GM19452 (cell line): ENCODE measurements around the gene GNB1L.

Source experiments
- ATAC-seq: cut with Tn5 transposase; IDR thresholded peaks from one replicate; pipeline ENCODE4 v1.9.1; 2021; ENCODE audit not compliant: unreplicated experiment

GNB1L gene

DNA sequence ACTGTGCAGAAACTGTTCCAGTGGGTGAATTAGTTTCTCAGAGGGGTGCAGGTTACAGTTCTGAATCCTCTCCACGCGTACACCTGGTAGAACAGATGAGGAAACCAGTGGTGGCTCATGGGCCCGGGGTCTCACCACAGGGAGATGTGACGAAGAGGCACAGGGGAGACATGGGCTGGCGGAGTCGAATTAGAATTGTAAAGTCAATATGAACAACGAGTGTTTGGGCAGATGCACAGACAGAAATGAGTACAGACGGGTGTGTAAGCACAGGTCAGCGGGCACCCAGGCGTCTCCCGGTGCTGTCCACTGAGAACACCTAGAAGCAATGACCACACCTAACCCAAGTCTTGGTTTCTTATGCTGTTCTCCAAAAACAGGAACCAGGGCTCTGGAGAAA, 41.8 kb downstream of the GNB1L start:
- no peak for ATAC-seq

DNA sequence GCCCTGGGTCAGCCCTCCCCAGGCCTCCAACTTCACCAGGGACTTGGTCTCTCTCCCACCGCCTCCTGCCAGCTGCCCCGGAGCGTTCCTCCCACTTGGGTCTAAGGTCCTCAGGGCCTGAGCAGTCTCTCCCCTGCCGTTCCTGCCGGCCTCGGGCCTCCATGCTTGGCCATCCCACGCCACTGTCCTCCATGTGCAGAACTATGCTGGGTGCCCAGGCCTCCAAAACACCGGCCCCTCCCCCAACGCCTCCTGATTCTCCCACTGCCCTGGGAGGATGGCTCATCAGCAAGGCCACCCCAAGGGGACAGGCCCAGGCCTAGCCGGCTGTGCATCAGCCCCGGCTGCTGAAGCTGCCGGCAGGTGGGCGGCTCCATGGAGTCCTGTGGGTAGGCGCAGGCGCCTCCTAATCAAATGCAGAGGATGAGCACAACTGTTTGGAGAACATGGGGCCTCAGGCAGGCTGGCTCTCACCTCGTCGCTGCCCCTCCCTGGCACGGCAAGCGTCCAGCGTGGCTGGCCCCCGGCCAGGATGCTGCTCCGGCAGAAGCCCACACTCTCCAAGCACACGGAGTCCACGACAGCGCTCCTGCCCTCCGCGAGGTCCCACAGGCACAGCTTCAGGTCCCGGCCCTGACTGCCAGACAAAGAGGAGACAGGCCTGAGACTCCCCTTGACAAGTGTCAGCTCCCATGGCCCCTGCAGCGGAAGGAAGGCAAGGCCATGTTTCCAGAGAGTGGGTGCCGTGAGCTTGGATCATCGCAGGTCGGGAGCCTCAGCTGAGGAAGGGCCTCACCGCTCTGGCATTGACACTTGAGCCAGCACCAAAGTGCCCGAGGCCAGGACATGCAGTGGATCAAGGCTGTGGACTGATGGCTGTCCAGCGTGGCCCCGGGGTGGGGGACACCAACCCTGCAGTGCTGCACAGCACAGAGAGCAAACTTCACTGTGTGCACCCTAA, 42.6 kb downstream of the GNB1L start:
- ATAC-seq: no peak

DNA sequence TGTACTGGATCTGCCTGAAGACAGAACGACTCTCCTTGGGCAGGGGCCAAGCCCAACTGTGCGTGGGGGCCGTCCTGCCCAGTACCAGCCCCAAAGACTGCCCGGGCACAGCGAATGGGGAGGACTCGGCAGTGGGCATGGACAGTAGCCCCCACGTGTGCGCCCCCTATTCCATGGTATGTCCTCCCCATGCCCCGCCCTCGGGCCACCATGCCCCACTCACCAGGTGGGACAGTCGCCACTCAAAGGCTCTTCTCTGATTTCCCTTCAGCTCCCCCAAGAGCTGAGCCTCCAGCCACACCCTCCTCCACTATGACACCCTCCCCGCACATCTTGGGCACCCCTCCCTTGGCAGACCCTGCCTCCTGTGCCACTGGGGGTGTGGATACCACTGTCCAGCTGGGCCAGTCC, 43.5 kb downstream of the GNB1L start:
- no peak for ATAC-seq

DNA sequence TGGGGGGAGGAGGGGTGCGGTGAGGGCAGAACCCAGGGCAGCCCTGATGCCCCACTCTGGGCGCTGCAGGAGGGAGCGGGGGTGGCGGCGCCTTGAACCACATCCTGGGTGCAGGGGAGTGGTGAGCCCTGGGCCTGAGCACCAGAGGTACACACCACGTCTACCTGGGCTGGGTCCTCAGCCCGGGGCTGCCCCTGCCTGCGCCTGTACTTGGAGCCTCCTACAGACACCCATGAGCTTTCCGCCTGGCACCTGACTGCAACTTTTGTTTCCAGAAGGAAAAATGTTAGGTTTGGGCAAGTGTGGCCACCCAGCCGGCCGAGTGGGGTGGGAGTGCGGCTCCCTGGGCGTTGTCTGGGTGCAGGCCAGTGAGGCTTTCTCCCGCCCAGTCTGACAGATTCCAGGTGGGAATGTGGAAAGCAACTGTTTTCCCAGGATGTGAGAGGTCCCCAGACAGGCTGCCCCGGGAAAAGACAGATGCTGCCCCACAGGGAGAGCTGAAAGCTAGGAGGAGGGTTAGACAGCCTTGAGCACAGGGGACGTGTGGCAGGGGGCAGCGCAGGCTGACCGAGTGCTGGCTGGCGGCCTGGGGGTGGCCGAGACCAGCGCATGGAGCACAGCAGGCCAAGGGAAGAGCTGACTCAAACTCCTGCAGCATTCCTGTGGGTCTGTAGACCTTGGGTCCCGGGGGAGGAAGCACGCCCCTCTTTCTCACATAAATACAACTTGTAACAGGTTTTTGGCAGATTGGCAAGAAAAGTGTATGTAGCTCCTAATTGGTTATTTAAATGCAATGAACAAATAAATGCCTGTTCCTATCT, 44.1 kb downstream of the GNB1L start:
- no peak for ATAC-seq

DNA sequence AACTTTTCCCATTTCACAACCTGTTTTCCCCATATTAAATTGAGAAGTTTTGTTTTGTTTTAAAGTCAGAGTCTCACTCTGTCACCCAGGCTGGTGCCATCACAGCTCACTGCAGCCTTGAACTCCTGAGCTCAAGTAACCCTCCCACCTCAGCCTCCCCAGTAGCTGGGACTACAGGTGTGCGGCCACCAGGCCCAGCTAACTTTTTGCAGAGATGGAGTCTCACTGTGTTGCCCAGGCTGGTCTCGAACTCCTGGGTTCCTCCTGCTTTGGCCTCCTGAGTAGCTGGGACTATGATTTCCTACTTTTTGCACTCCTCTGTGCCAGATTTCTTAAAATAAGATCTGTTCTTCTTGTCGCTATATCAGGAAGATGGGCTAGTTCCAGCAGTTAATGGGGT, 44.9 kb downstream of the GNB1L start:
- ATAC-seq: no peak

DNA sequence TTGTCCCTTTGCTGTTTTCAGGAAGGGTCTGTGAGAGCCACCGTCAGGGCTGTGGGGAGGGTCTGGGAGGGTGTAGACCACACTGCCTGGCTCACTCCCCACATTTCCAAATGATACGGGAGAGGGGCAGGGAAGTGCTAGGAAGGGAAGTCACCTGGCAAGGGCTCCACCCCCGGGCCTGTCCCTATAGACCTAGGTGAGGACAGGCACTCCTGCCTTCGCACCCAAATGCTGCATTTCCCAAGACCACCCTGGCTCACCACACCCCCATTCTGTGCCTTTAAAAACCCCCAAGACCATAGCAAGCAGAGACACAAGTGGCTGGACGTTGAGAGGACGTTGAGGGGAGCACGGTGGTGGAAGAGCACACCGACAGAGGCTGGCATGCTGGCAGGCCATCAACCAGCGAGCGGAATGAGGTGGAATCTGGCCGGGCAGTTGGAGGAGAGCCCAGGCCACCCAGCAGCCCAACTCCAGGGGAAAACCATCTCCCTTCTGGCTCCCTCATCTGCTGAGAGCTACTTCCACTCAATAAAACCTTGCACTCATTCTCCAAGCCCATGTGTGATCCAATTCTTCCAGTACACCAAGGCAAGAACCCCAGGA, 45.7 kb downstream of the GNB1L start:
- ATAC-seq: no peak

DNA sequence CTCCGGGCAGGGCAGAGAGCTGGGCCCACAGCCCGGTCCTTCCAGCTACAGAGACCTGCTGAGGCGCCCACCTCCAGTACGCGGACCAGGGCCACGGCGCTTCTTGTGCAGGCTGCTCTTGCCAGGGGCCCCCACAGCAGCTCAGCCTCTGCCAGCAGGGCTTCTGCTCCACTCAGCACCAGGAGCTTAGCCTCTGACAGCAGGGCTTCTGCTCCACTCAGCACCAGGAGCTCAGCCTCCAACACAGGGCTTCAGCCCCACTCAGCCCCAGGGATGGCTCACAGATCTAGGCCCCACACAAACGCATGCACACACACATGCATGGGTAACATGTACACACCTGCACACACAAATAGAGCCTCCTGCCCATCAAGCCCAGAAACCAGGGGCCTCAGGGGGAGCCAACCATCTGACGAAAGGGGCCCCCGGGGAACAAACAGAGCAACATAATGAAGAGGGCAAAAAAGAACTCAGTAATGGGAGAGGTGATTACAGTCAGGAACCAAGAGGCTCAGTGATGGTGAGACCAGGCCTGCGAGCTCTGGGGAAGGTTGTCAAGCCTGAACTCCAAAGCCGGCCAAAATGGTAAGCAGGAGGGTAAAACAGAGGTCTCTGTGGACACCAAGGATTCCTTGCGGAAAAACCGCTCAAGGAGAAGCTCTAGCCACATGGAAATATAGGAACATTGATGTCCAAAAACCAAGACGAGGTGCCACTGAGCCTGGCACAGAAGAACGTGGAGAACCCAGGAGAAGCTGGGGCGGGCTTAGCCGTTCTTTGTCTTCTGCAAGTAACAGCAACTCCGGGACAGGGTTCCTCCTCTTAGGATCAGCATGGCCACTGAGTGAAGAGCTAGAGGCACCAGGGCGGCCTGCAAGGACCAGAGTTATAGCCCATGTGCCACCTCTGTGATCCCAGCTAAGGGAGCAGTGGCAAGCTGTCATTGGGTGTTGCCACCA, 46.5 kb downstream of the GNB1L start:
- no peak for ATAC-seq

DNA sequence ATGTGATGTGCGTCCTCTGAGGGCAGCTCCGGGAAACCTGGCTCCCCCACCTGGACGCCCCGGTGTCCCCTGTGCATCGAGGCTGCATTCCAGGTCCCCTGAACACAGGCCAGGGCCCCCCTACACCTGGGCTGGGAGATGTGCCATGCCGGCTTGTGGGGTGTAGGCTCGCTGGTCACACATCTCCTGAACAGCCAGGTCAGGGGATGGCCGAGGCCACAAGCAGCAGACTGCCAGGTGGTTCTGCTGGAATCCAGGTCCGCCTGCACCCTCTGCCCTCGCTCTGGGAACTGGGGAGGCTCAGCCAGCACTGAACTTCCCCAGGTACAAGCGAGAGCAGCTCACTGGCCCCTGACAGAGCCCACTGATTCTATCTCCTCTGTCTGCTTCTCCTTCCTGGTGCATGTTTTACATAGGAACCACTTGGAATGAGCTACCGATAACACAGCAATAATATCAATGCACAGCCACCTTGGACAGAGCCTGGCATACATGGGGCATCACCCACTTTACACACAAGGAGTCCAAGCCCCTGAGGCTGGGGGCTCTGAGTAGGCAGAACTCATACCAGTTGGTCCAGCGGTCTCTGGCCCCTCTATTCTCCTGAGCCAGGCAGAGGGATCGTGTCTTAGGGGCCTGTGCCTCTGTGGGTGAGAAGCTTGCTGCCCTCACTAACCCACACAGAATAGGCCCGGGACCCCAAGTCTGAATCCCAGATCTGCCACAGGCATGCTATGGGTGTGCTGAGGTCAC, 47.3 kb downstream of the GNB1L start:
- ATAC-seq: no peak

DNA sequence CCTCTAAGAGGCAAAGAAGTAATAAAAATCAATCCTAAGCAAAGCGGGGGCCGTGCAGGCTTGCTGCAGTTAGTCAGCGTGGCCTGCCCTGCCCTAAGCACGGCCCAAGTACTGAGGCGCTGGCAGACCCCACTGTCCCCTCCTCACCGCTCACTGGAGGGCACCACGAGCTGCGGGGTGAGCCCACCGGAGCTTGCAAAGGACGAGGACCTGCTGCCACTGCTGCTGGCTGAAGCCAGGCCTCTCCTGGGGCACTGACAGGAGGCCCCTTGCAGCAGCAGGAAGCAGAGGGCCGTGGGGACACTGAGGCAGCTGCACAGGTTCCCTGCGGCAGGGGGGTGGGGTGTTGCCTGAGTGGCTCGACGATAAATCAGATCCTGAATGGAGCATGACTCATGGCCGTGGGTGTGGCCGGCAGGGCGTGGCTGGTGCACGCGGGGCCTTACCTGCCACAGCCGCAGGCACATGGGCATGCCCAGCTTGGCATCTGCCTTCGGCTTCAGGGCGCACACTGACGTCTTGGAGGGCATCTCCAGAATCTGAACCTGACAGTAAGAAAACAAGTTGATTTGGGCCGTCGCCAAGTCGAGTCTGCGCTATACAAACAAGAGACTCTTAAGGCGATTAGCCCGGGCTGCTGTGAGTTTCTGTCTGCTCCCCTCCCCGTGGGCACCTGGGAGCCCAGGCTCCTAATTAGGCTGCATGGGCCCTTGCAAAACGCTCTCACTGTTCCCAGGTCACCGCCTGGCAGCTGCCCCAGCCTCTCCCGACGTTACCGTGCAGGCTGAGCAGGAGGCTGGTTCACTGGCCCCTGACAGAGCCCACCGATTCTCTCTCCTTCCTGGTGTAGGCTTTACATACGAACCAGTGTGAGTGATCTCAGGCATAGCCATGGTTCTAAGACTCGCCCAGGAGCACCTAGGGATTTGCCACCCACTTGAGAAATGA, 48.2 kb downstream of the GNB1L start:
- no peak for ATAC-seq

DNA sequence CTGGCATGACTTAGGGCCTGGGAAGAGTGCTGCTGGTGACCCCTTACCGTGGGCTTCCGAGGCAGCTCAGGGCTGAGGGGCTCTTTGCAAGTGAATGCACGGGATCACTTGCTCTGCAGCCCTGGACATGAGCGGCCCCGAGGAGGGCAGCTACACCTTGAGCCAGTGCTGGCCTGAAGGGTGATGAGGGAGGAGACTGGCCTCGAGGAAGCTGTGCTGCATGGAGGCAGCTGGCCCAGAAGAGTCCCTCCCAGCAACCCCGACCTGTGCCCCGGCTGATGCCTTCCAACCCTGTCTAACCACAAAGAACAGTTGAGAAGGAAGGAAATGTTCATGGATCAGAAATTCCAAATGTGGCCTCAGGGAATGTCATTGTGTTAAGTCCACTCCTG, 48.9 kb downstream of the GNB1L start:
- ATAC-seq: no peak

DNA sequence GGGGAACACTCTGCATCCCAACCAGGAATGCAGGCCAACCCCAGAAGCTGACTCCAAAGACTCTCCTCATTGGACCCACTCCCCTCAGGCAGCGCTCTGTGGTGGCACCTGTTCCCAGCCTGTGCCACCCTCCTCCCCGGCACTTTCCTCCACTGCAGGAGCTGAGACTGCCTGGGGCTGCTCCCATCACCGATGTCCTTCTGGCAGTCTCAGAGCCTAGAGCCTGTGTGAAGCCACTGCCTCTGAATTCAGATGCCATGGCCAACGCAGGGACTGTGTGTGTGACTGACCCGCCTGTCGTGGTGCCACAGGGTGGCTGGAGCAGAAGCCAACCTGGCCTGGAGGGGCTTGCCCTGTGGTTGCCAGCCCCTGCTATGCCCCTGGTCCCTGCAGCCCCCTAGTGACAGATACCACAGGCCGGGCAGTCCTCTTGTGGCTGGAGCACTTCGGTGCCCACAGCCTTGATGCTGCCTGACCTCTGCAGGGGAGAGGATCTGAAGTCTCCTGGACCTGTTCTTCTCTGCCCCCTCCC, 50.9 kb downstream of the GNB1L start:
- no peak for ATAC-seq

DNA sequence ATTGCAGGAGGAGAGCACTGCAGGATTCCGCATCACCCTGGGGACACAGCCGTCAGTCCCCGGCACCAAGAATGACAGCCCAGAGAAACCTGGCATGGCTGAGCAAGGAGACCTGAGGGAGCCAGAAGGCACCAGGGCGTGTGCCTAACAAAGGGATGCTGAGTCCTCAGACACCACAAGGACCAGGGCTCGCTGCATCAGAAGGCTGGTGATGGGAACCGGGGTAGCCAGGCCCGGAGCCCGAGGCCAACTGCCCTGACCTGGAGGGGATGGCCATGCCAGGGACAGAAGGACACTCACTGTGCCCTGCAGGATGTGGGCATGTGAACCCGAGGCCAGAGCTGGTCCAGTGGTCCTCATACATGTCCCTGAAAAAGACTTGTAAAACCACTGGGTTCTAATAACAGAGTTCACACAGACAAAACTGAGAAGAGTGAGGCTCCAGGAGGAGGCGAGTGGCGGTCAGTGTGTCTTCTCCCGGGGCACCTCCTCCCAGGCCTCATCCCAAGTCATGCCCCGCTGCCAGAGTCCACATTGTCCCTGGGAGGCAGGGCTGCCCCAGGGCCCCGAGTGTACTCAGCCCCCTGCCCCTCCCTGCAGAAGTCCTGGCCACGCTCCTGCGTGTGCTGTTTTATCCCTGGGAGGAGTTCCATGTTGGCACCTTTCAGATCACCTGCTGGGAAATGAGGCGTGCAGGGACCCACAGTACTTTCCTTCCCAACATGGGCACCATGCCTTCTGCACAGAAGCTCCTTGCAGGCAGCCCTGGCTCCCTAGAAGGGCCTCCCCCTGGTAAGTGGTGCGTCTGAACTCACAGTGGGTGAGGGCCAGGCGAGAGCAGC, 51.6 kb downstream of the GNB1L start:
- ATAC-seq: no peak

DNA sequence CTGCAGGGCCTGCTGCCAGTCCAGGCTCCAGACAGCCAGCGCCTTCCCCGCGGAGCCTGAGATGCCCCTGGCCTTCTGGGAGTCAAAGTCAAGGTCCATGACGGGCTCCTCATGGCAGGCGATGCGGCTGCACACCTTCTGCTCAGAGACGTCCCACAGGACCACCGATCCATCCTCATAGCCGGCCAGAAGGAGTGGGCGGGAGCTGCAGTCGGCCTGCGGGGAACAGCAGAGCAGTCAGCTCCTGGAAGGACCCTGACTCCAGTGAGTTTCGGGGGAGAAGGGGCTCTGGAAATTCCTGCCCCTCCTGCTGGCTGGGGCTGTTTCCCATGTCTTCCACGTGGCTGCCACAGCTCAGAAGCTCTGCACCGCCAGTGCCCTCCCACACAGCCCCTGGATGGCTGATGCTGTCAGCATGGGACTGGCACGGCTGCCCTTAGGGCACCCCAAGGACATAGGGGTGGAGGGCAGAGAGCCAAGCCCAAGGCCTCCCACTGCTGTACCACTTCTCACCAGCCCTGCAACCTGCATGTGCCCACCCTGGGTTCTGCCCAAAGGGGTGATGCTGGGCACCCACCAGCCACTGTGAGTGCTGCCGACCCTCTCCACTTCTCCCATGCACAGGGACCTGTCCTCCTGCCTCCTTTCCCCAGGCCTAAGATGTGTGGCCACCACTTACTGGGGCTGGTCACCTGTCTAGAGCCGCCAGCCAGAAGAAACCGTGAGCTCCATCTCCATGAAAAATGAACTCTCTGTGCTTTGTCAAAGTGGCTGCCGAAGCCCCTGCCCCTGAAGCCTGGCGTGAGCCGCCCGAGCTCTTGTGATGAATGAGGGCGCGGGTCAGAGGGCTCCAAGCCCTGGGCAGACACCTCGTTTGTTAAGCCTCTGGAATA, 52.4 kb downstream of the GNB1L start:
- no peak for ATAC-seq

DNA sequence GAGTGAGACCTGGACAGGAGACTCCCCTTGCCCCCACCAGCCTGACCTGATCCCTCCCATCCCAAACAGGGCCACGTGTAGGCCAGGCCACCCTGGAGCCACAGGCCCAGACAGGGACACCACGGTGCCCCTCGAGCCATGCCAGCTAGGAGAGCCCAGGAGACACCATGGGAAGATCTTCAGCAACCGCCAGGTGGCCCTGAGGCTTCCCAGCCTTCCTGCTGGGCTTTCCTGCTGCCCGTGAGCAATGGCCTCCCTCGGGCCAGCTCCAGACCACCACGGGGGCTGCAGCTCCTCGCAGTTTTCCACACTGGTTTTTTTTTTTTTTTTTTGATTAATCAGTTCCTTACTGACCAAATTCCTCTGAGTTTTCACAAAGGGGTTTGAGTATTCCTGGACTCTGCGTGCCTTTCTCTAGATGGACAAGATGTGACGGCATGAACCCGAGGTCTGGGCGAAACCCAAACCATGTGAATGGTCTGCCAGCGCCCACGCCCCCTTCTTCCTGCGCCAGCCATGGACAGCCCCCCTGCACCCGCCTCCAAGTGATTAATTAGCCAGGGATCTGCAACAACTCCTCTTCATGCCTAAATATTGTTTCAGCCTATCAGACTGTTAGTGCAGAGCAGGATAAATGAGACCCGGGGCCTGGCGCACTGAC, 53.2 kb downstream of the GNB1L start:
- no peak for ATAC-seq

DNA sequence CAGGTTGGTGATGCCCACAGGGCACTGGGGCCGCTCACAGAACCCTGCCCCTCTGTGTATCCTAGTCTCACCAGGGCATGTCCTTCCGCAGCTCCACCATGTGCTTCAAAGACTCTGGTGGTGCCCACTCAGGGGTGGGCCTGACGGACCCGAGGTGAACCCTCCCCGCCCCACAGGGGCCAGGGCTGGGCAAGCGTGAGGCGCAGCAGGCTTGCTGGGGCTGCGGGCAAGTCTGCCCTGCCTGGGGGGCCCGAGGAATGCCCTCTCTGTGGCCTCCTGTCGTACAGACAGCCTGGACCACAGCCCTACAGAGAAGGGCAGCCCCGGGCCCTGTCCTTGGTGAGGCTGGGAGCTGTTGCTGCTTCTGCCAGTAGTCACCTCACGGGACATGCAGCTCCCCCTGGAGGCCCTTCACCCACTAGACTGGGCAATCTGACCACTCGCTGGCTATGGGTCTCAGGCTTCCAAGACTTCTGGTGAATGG, 53.9 kb downstream of the GNB1L start:
- no peak for ATAC-seq

DNA sequence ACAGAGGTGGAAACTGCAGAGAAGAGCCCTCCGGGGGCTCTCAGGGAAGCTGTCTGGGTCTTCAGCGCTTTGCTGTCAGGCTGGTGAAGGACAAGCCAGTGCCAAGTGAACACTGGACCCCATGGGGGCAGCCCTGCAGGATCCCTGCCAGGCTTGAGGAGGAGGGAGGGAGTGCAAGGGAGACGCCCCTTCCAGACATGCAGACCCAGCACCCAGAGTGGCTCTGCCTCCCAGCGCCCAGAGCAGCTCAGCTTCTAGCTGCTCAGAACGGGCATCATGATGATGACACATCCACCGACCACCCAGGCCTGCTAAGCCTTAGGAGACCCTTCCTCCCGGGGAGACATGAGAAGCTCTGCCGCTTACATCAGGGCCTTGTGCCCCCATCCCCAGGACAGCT, 54.4 kb downstream of the GNB1L start:
- ATAC-seq: no peak
